ENCODE results near the gene MAPKAP1. TPM values are rescaled to one million over a fixed set of nuclear protein-coding genes. Genes with fewer than 3 reads are reported as not detected.

MAPKAP1 gene
- total RNA-seq, 1 donor from 2014 or later: 127 TPM

DNA sequence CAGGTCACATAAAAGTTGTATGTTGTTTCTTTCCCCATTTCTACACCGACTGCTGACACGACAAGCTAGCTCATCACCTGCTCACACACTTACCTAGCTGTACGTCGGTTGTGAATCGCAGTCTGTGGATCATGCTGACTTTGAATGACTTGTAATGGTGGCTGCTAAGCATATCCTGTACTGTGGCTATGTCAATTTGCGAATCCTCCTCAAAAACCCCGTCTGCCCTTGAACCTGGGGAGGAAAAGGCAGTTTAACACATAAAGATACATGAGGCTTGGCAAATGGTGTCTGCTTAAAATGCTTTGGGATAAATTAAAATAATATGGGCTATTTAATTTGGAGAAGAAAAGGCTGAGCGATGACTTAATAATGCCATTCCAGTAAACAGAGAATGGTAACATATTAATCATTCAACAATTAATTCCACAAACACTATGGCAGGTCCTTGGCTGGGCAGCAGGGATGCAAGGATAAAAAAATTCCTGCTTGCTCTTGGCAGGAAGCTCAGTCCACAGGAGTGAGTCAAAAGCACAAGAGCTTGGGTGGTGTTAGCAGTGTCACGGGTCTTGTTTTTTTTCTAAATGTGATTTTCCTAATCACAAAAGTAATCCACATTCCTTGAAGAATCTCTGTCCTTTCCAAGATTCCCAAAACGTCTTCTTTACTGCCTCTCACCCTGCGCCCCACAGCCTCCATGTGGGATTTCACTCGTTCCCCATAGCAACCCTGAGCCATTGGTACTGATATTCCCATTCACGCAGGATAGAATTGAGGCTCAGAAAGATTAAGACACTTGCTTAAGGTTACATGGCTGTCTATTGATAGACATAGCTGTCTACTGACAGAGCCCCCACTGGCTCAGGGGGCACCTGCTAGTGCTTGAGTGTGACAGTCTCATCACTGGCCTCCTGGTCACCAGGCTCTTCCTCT lies 222.4 kb downstream of the MAPKAP1 start:
- Histone ChIP-seq H3K27me3 (ENCODE audit: low read depth) (no peaks in the 10 kb centered on the region), H3K4me3 (no peak overlapping the region), H3K27ac (replicated peaks) (peak overlapping the region; percentile 86), H3K9me3 (replicated peaks) (no peaks in the 10 kb centered on the region), H3K36me3 (peaks cover 26% of the 10 kb centered on the region), H3K4me1 (peaks cover 39% of the 10 kb centered on the region)
- TF ChIP-seq, protein P1, sequence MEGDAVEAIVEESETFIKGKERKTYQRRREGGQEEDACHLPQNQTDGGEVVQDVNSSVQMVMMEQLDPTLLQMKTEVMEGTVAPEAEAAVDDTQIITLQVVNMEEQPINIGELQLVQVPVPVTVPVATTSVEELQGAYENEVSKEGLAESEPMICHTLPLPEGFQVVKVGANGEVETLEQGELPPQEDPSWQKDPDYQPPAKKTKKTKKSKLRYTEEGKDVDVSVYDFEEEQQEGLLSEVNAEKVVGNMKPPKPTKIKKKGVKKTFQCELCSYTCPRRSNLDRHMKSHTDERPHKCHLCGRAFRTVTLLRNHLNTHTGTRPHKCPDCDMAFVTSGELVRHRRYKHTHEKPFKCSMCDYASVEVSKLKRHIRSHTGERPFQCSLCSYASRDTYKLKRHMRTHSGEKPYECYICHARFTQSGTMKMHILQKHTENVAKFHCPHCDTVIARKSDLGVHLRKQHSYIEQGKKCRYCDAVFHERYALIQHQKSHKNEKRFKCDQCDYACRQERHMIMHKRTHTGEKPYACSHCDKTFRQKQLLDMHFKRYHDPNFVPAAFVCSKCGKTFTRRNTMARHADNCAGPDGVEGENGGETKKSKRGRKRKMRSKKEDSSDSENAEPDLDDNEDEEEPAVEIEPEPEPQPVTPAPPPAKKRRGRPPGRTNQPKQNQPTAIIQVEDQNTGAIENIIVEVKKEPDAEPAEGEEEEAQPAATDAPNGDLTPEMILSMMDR (IDR thresholded peaks at IDR 0.05; ENCODE audit: borderline replicate concordance): no peak
- no peak for DNase-seq
- intact Hi-C loops (cut with micrococcal nuclease): no loop called here

- TF ChIP-seq, protein P1 (IDR thresholded peaks at IDR 0.05; ENCODE audit: borderline replicate concordance): no peak
- Histone ChIP-seq H3K9me3 (replicated peaks) (no peaks in the 10 kb centered on the region), H3K4me3 (no peak overlapping the region), H3K4me1 (peaks cover 39% of the 10 kb centered on the region), H3K27me3 (ENCODE audit: low read depth) (no peaks in the 10 kb centered on the region), H3K27ac (replicated peaks) (peak overlapping the region; percentile 86), H3K36me3 (peaks cover 26% of the 10 kb centered on the region)
- no peak for DNase-seq
- intact Hi-C loops (cut with micrococcal nuclease): no loop called here
Measured at GRCh38 chr9:125483697-125484096, 223.3 kb downstream of the MAPKAP1 start.

DNA sequence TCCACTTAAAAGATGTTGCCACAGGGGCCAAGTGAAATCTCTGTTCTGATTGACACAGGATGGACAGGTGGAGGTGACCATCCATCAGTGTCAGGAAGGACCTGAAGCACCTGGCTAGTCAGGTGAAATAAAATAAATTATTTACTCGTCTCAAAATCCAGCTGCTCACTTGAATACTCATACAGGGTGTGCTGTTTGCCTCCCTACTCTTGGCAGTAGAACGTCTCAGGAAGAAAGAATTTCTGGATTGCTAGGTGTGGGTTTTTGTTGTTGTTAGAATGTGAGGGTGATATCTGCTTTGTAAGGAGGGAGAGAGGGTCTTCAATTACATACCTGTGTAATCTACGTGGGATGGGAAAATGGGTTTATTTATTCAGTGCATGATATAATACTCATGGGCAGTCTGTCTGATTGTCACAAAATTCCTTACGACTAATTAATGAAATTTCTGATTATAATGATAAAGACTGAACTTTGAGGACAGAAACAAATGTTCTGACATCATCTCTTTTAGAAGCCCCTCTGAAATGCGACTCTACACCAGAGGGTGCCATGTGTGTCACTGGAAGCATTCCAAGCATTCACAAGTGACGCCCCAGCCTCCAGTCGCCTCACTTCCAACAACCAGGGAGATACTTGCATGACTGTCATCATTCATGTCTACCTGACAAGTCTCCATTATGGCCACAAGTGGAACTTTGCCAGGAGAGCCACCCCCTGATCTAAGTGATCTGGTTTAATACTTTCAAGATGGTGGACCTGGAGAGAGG lies 227.0 kb downstream of the MAPKAP1 start:
- Histone ChIP-seq H3K9me3 (replicated peaks) (no peaks in the 10 kb centered on the region), H3K4me3 (no peak overlapping the region), H3K36me3 (peaks cover 34% of the 10 kb centered on the region), H3K27me3 (ENCODE audit: low read depth) (no peaks in the 10 kb centered on the region), H3K4me1 (peaks cover 30% of the 10 kb centered on the region), H3K27ac (replicated peaks) (no peak overlapping the region)
- no peak for DNase-seq
- TF ChIP-seq, protein P1 (IDR thresholded peaks at IDR 0.05; ENCODE audit: borderline replicate concordance): no peak
- intact Hi-C loops (cut with micrococcal nuclease): no loop called here

DNA sequence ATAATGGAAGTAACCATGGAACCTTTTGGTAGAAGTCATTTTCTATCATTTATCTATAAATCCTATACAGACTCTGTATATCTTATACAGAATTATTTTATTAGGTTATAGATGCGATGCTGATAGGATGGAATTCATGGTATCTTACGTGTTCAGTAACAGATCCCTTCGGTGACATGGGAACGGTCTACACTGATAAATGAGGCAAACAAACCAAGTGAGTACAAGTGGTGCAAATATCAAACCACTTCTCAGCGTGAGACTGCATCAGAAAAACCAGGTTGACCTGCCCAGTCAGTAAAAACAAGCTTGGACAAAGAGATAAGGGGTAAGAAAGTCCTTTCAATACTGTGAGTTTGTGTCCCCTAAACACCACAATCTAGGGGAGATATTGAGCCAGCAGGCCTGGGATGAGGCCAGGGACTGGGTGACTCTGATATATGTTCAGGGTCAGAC lies 229.9 kb downstream of the MAPKAP1 start:
- no peak for DNase-seq
- H3K4me3 ChIP-seq: no peak overlapping the region
- H3K4me1 ChIP-seq: peaks cover 45% of the 10 kb centered on the region
- TF ChIP-seq, protein P1 (IDR thresholded peaks at IDR 0.05; ENCODE audit: borderline replicate concordance): no peak
- no peaks in the 10 kb centered on the region for H3K9me3 ChIP-seq (replicated peaks)
- peak overlapping the region; percentile 7 for H3K27ac ChIP-seq (replicated peaks)
- H3K36me3 ChIP-seq: peaks cover 21% of the 10 kb centered on the region
- intact Hi-C loops (cut with micrococcal nuclease): no loop called here
- no peaks in the 10 kb centered on the region for H3K27me3 ChIP-seq (ENCODE audit: low read depth)

GRCh38 chr9:125476645-125477044 lies 230.4 kb downstream of the MAPKAP1 start:
- Histone ChIP-seq H3K36me3 (peaks cover 21% of the 10 kb centered on the region), H3K9me3 (replicated peaks) (no peaks in the 10 kb centered on the region), H3K4me3 (no peak overlapping the region), H3K27ac (replicated peaks) (no peak overlapping the region), H3K4me1 (peaks cover 50% of the 10 kb centered on the region), H3K27me3 (ENCODE audit: low read depth) (no peaks in the 10 kb centered on the region)
- TF ChIP-seq, protein P1 (IDR thresholded peaks at IDR 0.05; ENCODE audit: borderline replicate concordance): no peak
- intact Hi-C loops (cut with micrococcal nuclease): no loop called here
- no peak for DNase-seq

Measured in left ventricle myocardium inferior (tissue), 1 donor.